ENCODE measurements around the gene TCTN1. TPM values are rescaled to one million over a fixed set of nuclear protein-coding genes. Genes with fewer than 3 reads are reported as not detected.
A peak's percentile ranks its signal among the peaks of the same experiment; 100 is the strongest.

The TCTN1 gene
- total and polyA plus RNA-seq, 2 of the 13 experiments (the other 11 are each of a cell fraction or from before 2014, with no cell fraction given): 13.6 to 16.0 TPM

- no peak for TF ChIP-seq SIX4 (CRISPR knock-in tag; IDR thresholded peaks at IDR 0.05)
- no peak for TF ChIP-seq ZEB1 (IDR thresholded peaks at IDR 0.05; ENCODE audit: insufficient replicate concordance, low read depth)
- no peak for TF ChIP-seq ZNF644 (CRISPR knock-in tag; IDR thresholded peaks at IDR 0.05; ENCODE audit: low read depth)
- peak; percentile 33; the same call in 1 of the 2 replicates for TF ChIP-seq ARID5B (CRISPR knock-in tag; IDR thresholded peaks at IDR 0.05)
- TF ChIP-seq RXRB (CRISPR knock-in tag; IDR thresholded peaks at IDR 0.05; ENCODE audit: borderline replicate concordance): 0 out of 2 replicates have a peak, but pooled peaks have one; percentile 33
- no peak for TF ChIP-seq NR2F6 (IDR thresholded peaks at IDR 0.05)
- TF ChIP-seq NR2F6 (CRISPR knock-in tag; IDR thresholded peaks at IDR 0.05): no peak; the same call in 1 of the 2 replicates
- TF ChIP-seq CTCF (CRISPR knock-in tag; IDR thresholded peaks at IDR 0.05): peak; percentile 74
- no peak for TF ChIP-seq ASH2L (IDR thresholded peaks at IDR 0.05; ENCODE audit: insufficient read length, low read depth, low read length)
- TF ChIP-seq HOMEZ (CRISPR knock-in tag; IDR thresholded peaks at IDR 0.05; ENCODE audit: low read depth): no peak
Observed at GRCh38 chr12:110600254-110600653, 13.7 kb upstream of the TCTN1 start (continued).
